SW 1271 (cell line): ENCODE data around the gene LYPD5.
"Not testable (repeated sequence)": the region's sequence is repeated elsewhere in the genome, so short reads cannot be mapped to it uniquely, and the experiment has no call there.

Experiments used
- DNase-seq, 2 experiments: peaks; one replicate each; lab custom pipeline; 2025; lab: John Stamatoyannopoulos, UW

The LYPD5 gene

GRCh38 chr19:43778651-43779050 is 23.6 kb downstream of the LYPD5 start:
- DNase-seq = no peak

- peak in 1 of 2 experiments; percentile 16 for DNase-seq
Measured at GRCh38 chr19:43777163-43777695, 25.0 kb downstream of the LYPD5 start.

GRCh38 chr19:43776286-43776685 is 26.0 kb downstream of the LYPD5 start:
- no peak for DNase-seq

- DNase-seq = no peak
Measured at GRCh38 chr19:43775299-43775890, 26.9 kb downstream of the LYPD5 start.

- not testable (repeated sequence) for DNase-seq
Measured at GRCh38 chr19:43774940-43775258, 27.3 kb downstream of the LYPD5 start.

- DNase-seq = no peak
Measured at GRCh38 chr19:43774103-43774939, 27.9 kb downstream of the LYPD5 start.

- DNase-seq = no peak
Measured at GRCh38 chr19:43773725-43774102, 28.5 kb downstream of the LYPD5 start.

- DNase-seq = no peak
Measured at GRCh38 chr19:43769256-43769655, 33.0 kb downstream of the LYPD5 start.

- no peak for DNase-seq
Measured at GRCh38 chr19:43768273-43769050, 33.8 kb downstream of the LYPD5 start.

GRCh38 chr19:43767818-43768217 is 34.4 kb downstream of the LYPD5 start:
- no peak for DNase-seq

GRCh38 chr19:43767316-43767715 is 34.9 kb downstream of the LYPD5 start:
- DNase-seq = no peak

- DNase-seq = no peak
Measured at GRCh38 chr19:43766755-43767043, 35.5 kb downstream of the LYPD5 start.

- DNase-seq = peak; percentile 85 to 92
Measured at GRCh38 chr19:43765109-43765876, 37.0 kb downstream of the LYPD5 start.

- not testable (repeated sequence) for DNase-seq
Measured at GRCh38 chr19:43764684-43765083, 37.6 kb downstream of the LYPD5 start.

GRCh38 chr19:43763473-43763939 is 38.7 kb downstream of the LYPD5 start:
- DNase-seq = no peak

GRCh38 chr19:43762814-43763213 is 39.4 kb downstream of the LYPD5 start:
- no peak for DNase-seq

GRCh38 chr19:43760941-43761340 is 41.3 kb downstream of the LYPD5 start:
- DNase-seq = no peak

GRCh38 chr19:43759515-43759914 is 42.7 kb downstream of the LYPD5 start:
- DNase-seq = peak; percentile 65 to 81

- peak; percentile 68 to 74 for DNase-seq
Measured at GRCh38 chr19:43755256-43755801, 46.9 kb downstream of the LYPD5 start.

GRCh38 chr19:43754503-43755255 is 47.6 kb downstream of the LYPD5 start, which contains the start of gene SMG9:
TSS of gene SMG9 (minus strand) at chr19:43754962. CDS start at chr19:43750741, 4,221 bp downstream.
- DNase-seq = peak; percentile 67 to 86

- DNase-seq = no peak
Measured at GRCh38 chr19:43754253-43754502, 48.1 kb downstream of the LYPD5 start.
